B cell (primary cell): ENCODE measurements around the gene NLRC5. TPM values are rescaled to one million over a fixed set of nuclear protein-coding genes. Genes with fewer than 3 reads are reported as not detected.

ENCODE experiments used
- ATAC-seq: fragments of 200-7000 bp; cut with Tn5 transposase; one replicate; pipeline ENCODE4 v1.10.0; 2021; ENCODE audit warnings: low read depth, mild to moderate bottlenecking, moderate number of reproducible peaks, moderate library complexity
- CTCF ChIA-PET: fragments of 350-600 bp; sonication (Branson Sonifier 250); formaldehyde crosslinking; loops from one replicate; lab custom pipeline; 2021; ENCODE audit warnings: antibody characterized with exemption, inconsistent platforms; lab: Charles Lee
- POLR2A ChIA-PET: fragments of 350-600 bp; sonication (Branson Sonifier 250); formaldehyde crosslinking; loops from one replicate; lab custom pipeline; 2021; ENCODE audit warnings: antibody characterized with exemption; lab: Charles Lee
- DNase-seq: peaks from one replicate; pipeline ENCODE4 v3.0.0; 2013
- H2AFZ ChIP-seq: 2 replicates; pipeline ENCODE4 v1.6.1; 2012; ENCODE audit warnings: mild to moderate bottlenecking, low read depth, low read length; ENCODE audit not compliant: insufficient read depth, poor library complexity, severe bottlenecking
- H3K27ac ChIP-seq, 2 donors: 1 replicate in 1 of 2; 2 replicates in 1 of 2; pipeline ENCODE4 v1.5.1; 2012 to 2013; ENCODE audit warnings: low read length in 2 of 2, mild to moderate bottlenecking in 2 of 2, moderate library complexity in 1 of 2
- H3K27me3 ChIP-seq, 4 experiments: fragments of 200-600 bp in 1 of 4; sonication (generic) in 1 of 4; replicated peaks in 1 of 4; 1 replicate in 2 of 4; 2 replicates in 2 of 4; pipeline versions ENCODE4 v1.6.1 to v1.7.0; 2013 to 2016; ENCODE audit warnings: low read length in 3 of 4, mild to moderate bottlenecking in 2 of 4, mixed read lengths in 1 of 4, moderate library complexity in 1 of 4; ENCODE audit not compliant: insufficient read depth in 4 of 4, control insufficient read depth in 3 of 4; ENCODE audit errors: control extremely low read depth in 1 of 4
- H3K36me3 ChIP-seq, 2 experiments: replicated peaks in 1 of 2; 1 replicate in 1 of 2; 2 replicates in 1 of 2; pipeline versions ENCODE4 v1.6.1 to v1.7.1; 2013; ENCODE audit warnings: low read length in 1 of 2; ENCODE audit not compliant: insufficient read depth in 2 of 2, control insufficient read depth in 1 of 2; ENCODE audit errors: control extremely low read depth in 1 of 2, extremely low read depth in 1 of 2
- H3K4me1 ChIP-seq, 2 donors: fragments of 200-600 bp in 1 of 2; sonication (generic) in 1 of 2; 1 replicate in 1 of 2; 2 replicates in 1 of 2; pipeline versions ENCODE4 v1.5.1 to v1.6.1; 2013 to 2017; ENCODE audit warnings: low read length in 2 of 2; ENCODE audit not compliant: control insufficient read depth in 2 of 2, insufficient read depth in 2 of 2
- H3K4me2 ChIP-seq: replicated peaks from 2 replicates; pipeline ENCODE3; 2012; ENCODE audit warnings: mild to moderate bottlenecking, low read depth, low read length; ENCODE audit not compliant: poor library complexity, severe bottlenecking
- H3K4me3 ChIP-seq, 5 experiments: fragments of 200-600 bp in 1 of 5; sonication (generic) in 1 of 5; 1 replicate in 3 of 5; 2 replicates in 2 of 5; pipeline versions ENCODE4 v1.5.1 to v1.7.0; 2011 to 2016; ENCODE audit warnings: low read length in 4 of 5, mild to moderate bottlenecking in 4 of 5, low read depth in 2 of 5, control low read depth in 1 of 5, moderate library complexity in 1 of 5; ENCODE audit not compliant: insufficient read depth in 1 of 5; ENCODE audit errors: control extremely low read depth in 1 of 5, extremely low read depth in 1 of 5
- H3K79me2 ChIP-seq: fragments of 200-600 bp; sonication (generic); one replicate; pipeline ENCODE4 v1.6.0; 2016; ENCODE audit warnings: low read length; ENCODE audit not compliant: control insufficient read depth, insufficient read depth
- H3K9ac ChIP-seq: fragments of 200-600 bp; sonication (generic); 2 replicates; pipeline ENCODE4 v1.6.1; 2017; ENCODE audit warnings: mild to moderate bottlenecking, low read length, moderate library complexity
- H3K9me3 ChIP-seq, 3 donors: one replicate each; pipeline versions ENCODE4 v1.6.1 to v1.7.1; 2013; ENCODE audit warnings: low read length in 2 of 3; ENCODE audit not compliant: control insufficient read depth in 2 of 3, insufficient read depth in 1 of 3; ENCODE audit errors: control extremely low read depth in 1 of 3
- H4K20me1 ChIP-seq: 2 replicates; pipeline ENCODE4 v1.6.0; 2012; ENCODE audit warnings: mild to moderate bottlenecking, low read length; ENCODE audit not compliant: insufficient read depth, control insufficient read depth, poor library complexity, severe bottlenecking
- H3K27ac Mint-ChIP-seq: one replicate; pipeline ENCODE4 v1.8.0; 2021; ENCODE audit warnings: mixed read lengths
- H3K27me3 Mint-ChIP-seq: one replicate; pipeline ENCODE4 v1.8.0; 2021; ENCODE audit warnings: mixed read lengths
- H3K4me1 Mint-ChIP-seq: one replicate; pipeline ENCODE4 v1.8.0; 2021; ENCODE audit warnings: mixed read lengths
- H3K4me3 Mint-ChIP-seq: one replicate; pipeline ENCODE4 v1.8.0; 2021; ENCODE audit warnings: mixed read lengths
- H3K9me3 Mint-ChIP-seq: one replicate; pipeline ENCODE4 v1.8.0; 2022; ENCODE audit warnings: mixed read lengths; ENCODE audit not compliant: insufficient read depth
- CTCF ChIP-seq: fragments of 200-600 bp; IDR thresholded peaks from one replicate; pipeline ENCODE4 v1.8.0; 2022; ENCODE audit warnings: antibody characterized with exemption, mild to moderate bottlenecking
- EZH2 ChIP-seq: IDR thresholded peaks from 2 replicates; pipeline ENCODE4 v1.6.1; 2012; ENCODE audit warnings: borderline replicate concordance, low read depth, mild to moderate bottlenecking, moderate library complexity, low read length; ENCODE audit not compliant: insufficient read depth, poor library complexity, severe bottlenecking
- WGBS: methylation state at CpG from one replicate; pipeline ENCODE4 v1.1.5; 2013; ENCODE audit warnings: missing lambda C conversion rate; ENCODE audit not compliant: insufficient coverage; 5-methylcytosine and 5-hydroxymethylcytosine counted together
- intact Hi-C: fragments of 100-400 bp; cut with micrococcal nuclease; formaldehyde crosslinking; loops from one replicate; pipeline ENCODE4 v1.10.0; 2022
- polyA plus RNA-seq: library from polyadenylated mRNA; depleted of rRNA; stranded (reverse); fragments of >200 nt; gene quantifications from 2 replicates; pipeline ENCODE4 v1.2.3, GENCODE V29; 2012
- total RNA-seq, 2 donors: library from RNA; stranded (reverse); fragments of 120-200 nt in 1 of 2; gene quantifications; 1 replicate in 1 of 2; 2 replicates in 1 of 2; pipeline versions ENCODE4 v1.2.3 to v1.2.4, GENCODE V29; 2013 to 2022

Gene NLRC5
- total and polyA plus RNA-seq, 2 donors (not counting 1 experiment from before 2014, with no cell fraction given): 349 to 510 TPM

GRCh38 chr16:57058291-57058861 is 69.0 kb downstream of the NLRC5 start:
- H3K4me1 Mint-ChIP-seq: no peaks in the 10 kb centered on the region
- DNase-seq (no peak), ATAC-seq (no peak)
- Histone ChIP-seq H3K27ac (no peak overlapping the region), H3K79me2 (no peaks in the 10 kb centered on the region), H3K36me3 (peaks cover 2 to 75% of the 10 kb centered on the region in 2 experiments), H3K9ac (no peak overlapping the region), H3K9me3 (peaks cover 0 to 4% (median 0%) of the 10 kb centered on the region in 3 donors), H4K20me1 (no peaks in the 10 kb centered on the region), H2AFZ (no peak overlapping the region), H3K27me3 (no peaks in the 10 kb centered on the region), H3K4me1 (no peaks in the 10 kb centered on the region), H3K4me3 (no peak overlapping the region), H3K4me2 (no peak overlapping the region)
- no peak for TF ChIP-seq CTCF
- no peak for TF ChIP-seq EZH2
- H3K27ac Mint-ChIP-seq: peak overlapping the region; percentile 20
- H3K4me3 Mint-ChIP-seq: no peak overlapping the region
- H3K9me3 Mint-ChIP-seq: no peaks in the 10 kb centered on the region
- ChIA-PET CTCF (no interaction called here), POLR2A (no interaction called here)
- 96% methylated on average over 9 of the region's 9 CpGs for WGBS
- intact Hi-C loops: no loop called here
- H3K27me3 Mint-ChIP-seq: no peaks in the 10 kb centered on the region

GRCh38 chr16:57060323-57061083 is 71.1 kb downstream of the NLRC5 start:
- no peaks in the 10 kb centered on the region for H3K4me1 ChIP-seq
- H3K9me3 Mint-ChIP-seq: no peaks in the 10 kb centered on the region
- H3K27ac Mint-ChIP-seq: peak overlapping the region; percentile 46
- CTCF ChIA-PET: no interaction called here
- no peak overlapping the region for H3K9ac ChIP-seq
- no peak overlapping the region for H3K4me3 ChIP-seq
- intact Hi-C loops: no loop called here
- no peaks in the 10 kb centered on the region for H3K27me3 ChIP-seq
- H3K27me3 Mint-ChIP-seq: no peaks in the 10 kb centered on the region
- POLR2A ChIA-PET: interaction anchor here (0.7 kb wide), 1 partner anchor 87 kb away, joined by 4 read pairs; no protein-coding TSS in a partner anchor
- DNase-seq (no peak), ATAC-seq (no peak)
- H3K4me3 Mint-ChIP-seq: no peak overlapping the region
- no peaks in the 10 kb centered on the region for H3K79me2 ChIP-seq
- peaks cover 2 to 56% of the 10 kb centered on the region in 2 experiments for H3K36me3 ChIP-seq
- no peak overlapping the region for H2AFZ ChIP-seq
- WGBS: 92% methylated on average over 8 of the region's 9 CpGs
- TF ChIP-seq CTCF (no peak), EZH2 (no peak)
- no peaks in the 10 kb centered on the region for H3K4me1 Mint-ChIP-seq
- no peaks in the 10 kb centered on the region for H4K20me1 ChIP-seq
- H3K4me2 ChIP-seq: no peak overlapping the region
- peak overlapping the region in 1 of 2 donors; percentile 23 for H3K27ac ChIP-seq
- peaks cover 0 to 6% (median 0%) of the 10 kb centered on the region in 3 donors for H3K9me3 ChIP-seq
